ENCODE measurements around the gene MARK2.

Gene MARK2

GRCh38 chr11:63944987-63945386 lies 106.1 kb downstream of the MARK2 start:
- DNase-seq (ENCODE audit: low read depth): no peak

GRCh38 chr11:63945477-63946163 lies 106.7 kb downstream of the MARK2 start:
- no peak for DNase-seq (ENCODE audit: low read depth)
- no peak overlapping the region for H3K4me3 ChIP-seq (ENCODE audit: low read depth, low read length)

More at GRCh38 chr11:63944987-63945386, 106.1 kb downstream of the MARK2 start:
- no peak overlapping the region for H3K4me3 ChIP-seq (ENCODE audit: low read depth, low read length)

- no peak overlapping the region for H3K4me3 ChIP-seq (ENCODE audit: low read depth, low read length)
- DNase-seq (ENCODE audit: low read depth): no peak
Measured at GRCh38 chr11:63951779-63952536, 113.0 kb downstream of the MARK2 start.

GRCh38 chr11:63952570-63952969 lies 113.7 kb downstream of the MARK2 start:
- DNase-seq (ENCODE audit: low read depth): no peak
- no peak overlapping the region for H3K4me3 ChIP-seq (ENCODE audit: low read depth, low read length)

GRCh38 chr11:63958008-63958407 lies 119.1 kb downstream of the MARK2 start:
- no peak for DNase-seq (ENCODE audit: low read depth)
- no peak overlapping the region for H3K4me3 ChIP-seq (ENCODE audit: low read depth, low read length)

Data from skeletal muscle cell (primary cell).